ENCODE measurements around the gene ACSS3.

GRCh38 chr12:81174664-81175063, 96.8 kb downstream of the ACSS3 start:
- TF ChIP-seq CTCF (IDR thresholded peaks at IDR 0.05) = no peak
- TF ChIP-seq EP300 (IDR thresholded peaks at IDR 0.05) = no peak
